Activated CD8-positive, alpha-beta memory T cell treated with anti-CD3 and anti-CD28 coated beads, Interleukin-2, amount 10 ng/mL, durations not matched to agents 7 days and 5 days (primary cell): Measurements from ENCODE around the gene LRRC31. TPM values are rescaled to one million over a fixed set of nuclear protein-coding genes. Genes with fewer than 3 reads are reported as not detected.

Experiments used
- ATAC-seq: fragments of 150-1000 bp; cut with Tn5 transposase; one replicate; pipeline ENCODE4 v1.10.0; 2021; ENCODE audit warnings: moderate library complexity
- CTCF ChIA-PET: fragments of 350-600 bp; sonication (Branson Sonifier 250); formaldehyde crosslinking; loops from one replicate; lab custom pipeline; 2021; ENCODE audit warnings: antibody characterized with exemption; lab: Charles Lee
- DNase-seq: peaks from one replicate; pipeline ENCODE4 v3.0.0-alpha.2; 2020
- H3K27ac Mint-ChIP-seq: one replicate; pipeline ENCODE4 v1.8.0; 2021; ENCODE audit warnings: mild to moderate bottlenecking, mixed read lengths
- H3K27me3 Mint-ChIP-seq: one replicate; pipeline ENCODE4 v1.8.0; 2021; ENCODE audit warnings: mixed read lengths
- H3K36me3 Mint-ChIP-seq: one replicate; pipeline ENCODE4 v1.8.0; 2021; ENCODE audit warnings: mild to moderate bottlenecking, mixed read lengths
- H3K4me1 Mint-ChIP-seq: one replicate; pipeline ENCODE4 v1.8.0; 2021; ENCODE audit warnings: mixed read lengths
- H3K4me3 Mint-ChIP-seq: one replicate; pipeline ENCODE4 v1.8.0; 2021; ENCODE audit warnings: mild to moderate bottlenecking, moderate library complexity, mixed read lengths
- H3K9me3 Mint-ChIP-seq: one replicate; pipeline ENCODE4 v1.8.0; 2022; ENCODE audit warnings: low read depth, mixed read lengths
- total RNA-seq, 2 experiments: library from RNA; stranded (reverse); gene quantifications; one replicate each; pipeline ENCODE4 v1.2.3, GENCODE V29; 2021

LRRC31 gene
- total RNA-seq, 2 experiments from 2014 or later, result not detected

DNA sequence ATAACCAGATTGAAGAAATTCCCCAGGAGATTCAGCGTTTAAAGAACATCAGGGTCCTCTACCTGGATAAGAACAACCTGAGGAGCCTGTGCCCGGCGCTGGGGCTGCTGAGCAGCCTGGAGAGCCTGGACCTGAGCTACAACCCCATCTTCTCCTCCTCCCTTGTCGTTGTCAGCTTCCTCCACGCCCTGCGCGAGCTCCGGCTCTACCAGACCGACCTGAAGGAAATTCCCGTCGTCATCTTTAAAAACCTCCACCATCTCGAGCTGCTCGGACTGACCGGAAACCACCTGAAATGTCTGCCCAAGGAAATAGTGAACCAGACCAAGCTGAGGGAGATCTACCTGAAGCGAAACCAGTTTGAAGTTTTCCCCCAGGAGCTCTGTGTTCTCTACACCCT lies 47.6 kb downstream of the LRRC31 start:
- no peaks in the 10 kb centered on the region for H3K4me1 Mint-ChIP-seq
- H3K9me3 Mint-ChIP-seq, result peaks cover 3% of the 10 kb centered on the region
- CTCF ChIA-PET, result no interaction called here
- no peak overlapping the region for H3K4me3 Mint-ChIP-seq
- no peaks in the 10 kb centered on the region for H3K36me3 Mint-ChIP-seq
- H3K27ac Mint-ChIP-seq, result no peak overlapping the region
- ATAC-seq (no peak), DNase-seq (no peak)
- H3K27me3 Mint-ChIP-seq, result peaks cover 47% of the 10 kb centered on the region

DNA sequence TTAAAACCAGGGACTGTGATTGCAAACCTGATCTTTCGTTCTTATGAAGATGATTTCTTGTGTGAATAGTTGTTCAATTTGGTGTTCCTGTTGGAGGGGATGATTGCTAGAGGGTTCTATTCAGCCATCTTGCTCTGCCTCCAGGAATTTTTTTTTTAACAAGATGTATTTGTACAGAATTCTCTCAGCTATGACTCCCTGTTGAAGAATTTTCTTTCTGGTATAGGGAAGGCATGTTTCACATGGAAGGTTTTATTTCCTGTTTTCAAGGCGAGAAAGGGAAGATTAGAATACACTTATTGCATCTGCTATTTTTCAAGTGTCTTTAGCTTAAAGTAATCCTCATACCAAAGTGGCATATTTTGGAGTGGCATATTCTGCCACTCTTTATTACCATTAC lies 51.4 kb downstream of the LRRC31 start:
- CTCF ChIA-PET, result interaction anchor here (1.4 kb wide), 1 partner anchor 360 kb away, joined by 3 read pairs; no protein-coding TSS in a partner anchor
- ATAC-seq, result no peak
- DNase-seq, result no peak
- Mint-ChIP-seq H3K9me3 (peaks cover 15% of the 10 kb centered on the region), H3K36me3 (peaks cover 11% of the 10 kb centered on the region), H3K27ac (no peak overlapping the region), H3K4me1 (peaks cover 11% of the 10 kb centered on the region), H3K27me3 (peaks cover 44% of the 10 kb centered on the region), H3K4me3 (no peak overlapping the region)

DNA sequence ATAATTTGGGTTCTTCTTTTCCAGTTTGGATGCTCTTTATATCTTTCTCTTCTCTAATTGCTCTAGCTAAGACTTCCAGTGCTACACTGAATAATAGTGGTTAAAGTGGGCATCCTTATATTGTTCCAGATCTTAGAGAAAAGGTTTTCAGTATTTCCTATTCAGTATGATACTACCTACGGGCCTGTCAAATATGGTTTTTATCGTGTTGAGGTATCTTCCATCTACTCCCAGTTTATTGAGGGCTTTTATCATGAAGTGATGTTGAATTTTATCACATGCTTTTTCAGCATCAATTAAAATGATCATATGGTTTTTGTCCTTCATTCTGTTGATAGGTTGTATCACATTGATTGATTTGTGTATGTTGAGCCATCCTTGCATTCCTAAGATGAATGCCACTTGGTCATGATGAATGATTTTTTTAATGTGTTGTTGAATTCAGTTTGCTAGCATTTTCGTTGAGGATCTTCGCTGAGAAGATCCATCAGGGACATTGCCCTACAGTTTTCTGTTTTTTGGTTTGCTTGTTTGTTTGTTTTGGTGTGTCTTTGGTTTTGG lies 54.1 kb downstream of the LRRC31 start:
- Mint-ChIP-seq H3K4me3 (no peak overlapping the region), H3K9me3 (peaks cover 15% of the 10 kb centered on the region), H3K27me3 (peaks cover 35% of the 10 kb centered on the region), H3K36me3 (peaks cover 11% of the 10 kb centered on the region), H3K4me1 (peaks cover 31% of the 10 kb centered on the region), H3K27ac (no peak overlapping the region)
- CTCF ChIA-PET, result interaction anchor here (1.8 kb wide), 1 partner anchor 18 kb away, joined by 5 read pairs; no protein-coding TSS in a partner anchor
- DNase-seq (no peak), ATAC-seq (no peak)

DNA sequence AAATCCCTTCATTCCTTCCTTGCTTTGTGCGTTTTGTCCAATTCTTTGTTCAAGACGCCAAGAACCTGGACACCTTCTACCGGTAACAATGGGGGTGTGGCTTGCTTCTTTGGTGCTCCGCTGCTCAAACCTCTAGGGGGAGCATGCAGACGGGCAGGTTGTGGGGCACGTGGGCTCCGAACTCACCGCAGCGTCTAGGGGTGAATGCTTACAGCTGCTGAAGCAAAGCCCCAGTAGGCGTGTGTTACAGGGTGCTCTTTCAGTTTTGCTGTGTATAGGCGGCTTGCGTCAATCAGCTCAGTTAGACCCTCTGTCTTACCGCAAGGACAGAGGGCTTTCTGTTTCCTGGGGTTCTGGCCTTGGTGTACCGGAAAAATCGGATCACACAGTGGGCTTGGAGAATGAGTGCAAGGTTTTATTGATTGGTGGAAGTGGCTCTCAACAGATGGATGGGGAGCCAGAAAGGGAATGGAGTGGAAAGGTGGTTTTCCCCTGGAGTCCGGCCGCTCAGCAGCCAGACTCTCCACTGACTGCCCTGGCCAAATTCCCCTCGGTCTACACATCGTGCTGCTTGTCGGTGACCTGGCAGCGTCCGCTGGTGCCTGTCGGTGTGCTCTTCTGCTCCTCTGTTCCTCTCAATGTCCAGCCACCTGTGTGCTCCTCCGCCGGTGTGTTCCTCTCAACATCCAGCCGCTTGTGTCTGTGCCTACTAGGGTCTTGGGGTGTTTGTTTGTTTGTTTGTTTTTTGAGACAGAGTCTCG lies 55.8 kb downstream of the LRRC31 start:
- DNase-seq (peak; percentile 93), ATAC-seq (peak; percentile 75)
- Mint-ChIP-seq H3K27me3 (peaks cover 24% of the 10 kb centered on the region), H3K36me3 (peaks cover 14% of the 10 kb centered on the region), H3K4me1 (peaks cover 41% of the 10 kb centered on the region), H3K27ac (peak overlapping the region; percentile 90), H3K4me3 (peak overlapping the region; percentile 75), H3K9me3 (peaks cover 15% of the 10 kb centered on the region)
- CTCF ChIA-PET, result interaction anchor here (0.7 to 1.8 kb wide), 8 partner anchors 12 to 997 kb away, joined by 3 to 8 read pairs (median 3); partner anchors contain the start of gene MYNN

DNA sequence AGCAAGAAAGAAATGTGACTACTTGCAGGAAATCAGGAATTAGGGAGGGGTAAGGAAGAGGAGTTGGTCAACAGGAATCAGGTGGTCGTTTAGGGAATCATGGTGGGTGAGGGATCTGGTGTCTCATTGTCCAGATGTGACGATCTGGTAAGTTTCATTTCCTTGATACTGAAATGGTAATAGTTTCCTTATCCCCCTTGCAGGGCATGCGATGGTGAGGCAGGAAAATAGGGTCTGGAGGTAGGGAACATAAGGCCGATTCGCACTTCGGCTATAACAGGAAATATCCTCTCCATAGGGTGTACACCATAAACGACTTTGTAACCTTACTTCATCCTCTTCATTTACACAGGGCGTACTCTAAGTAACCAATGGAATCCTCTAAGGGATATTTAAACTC lies 56.5 kb downstream of the LRRC31 start:
- H3K27ac Mint-ChIP-seq, result peak overlapping the region; percentile 90

DNA sequence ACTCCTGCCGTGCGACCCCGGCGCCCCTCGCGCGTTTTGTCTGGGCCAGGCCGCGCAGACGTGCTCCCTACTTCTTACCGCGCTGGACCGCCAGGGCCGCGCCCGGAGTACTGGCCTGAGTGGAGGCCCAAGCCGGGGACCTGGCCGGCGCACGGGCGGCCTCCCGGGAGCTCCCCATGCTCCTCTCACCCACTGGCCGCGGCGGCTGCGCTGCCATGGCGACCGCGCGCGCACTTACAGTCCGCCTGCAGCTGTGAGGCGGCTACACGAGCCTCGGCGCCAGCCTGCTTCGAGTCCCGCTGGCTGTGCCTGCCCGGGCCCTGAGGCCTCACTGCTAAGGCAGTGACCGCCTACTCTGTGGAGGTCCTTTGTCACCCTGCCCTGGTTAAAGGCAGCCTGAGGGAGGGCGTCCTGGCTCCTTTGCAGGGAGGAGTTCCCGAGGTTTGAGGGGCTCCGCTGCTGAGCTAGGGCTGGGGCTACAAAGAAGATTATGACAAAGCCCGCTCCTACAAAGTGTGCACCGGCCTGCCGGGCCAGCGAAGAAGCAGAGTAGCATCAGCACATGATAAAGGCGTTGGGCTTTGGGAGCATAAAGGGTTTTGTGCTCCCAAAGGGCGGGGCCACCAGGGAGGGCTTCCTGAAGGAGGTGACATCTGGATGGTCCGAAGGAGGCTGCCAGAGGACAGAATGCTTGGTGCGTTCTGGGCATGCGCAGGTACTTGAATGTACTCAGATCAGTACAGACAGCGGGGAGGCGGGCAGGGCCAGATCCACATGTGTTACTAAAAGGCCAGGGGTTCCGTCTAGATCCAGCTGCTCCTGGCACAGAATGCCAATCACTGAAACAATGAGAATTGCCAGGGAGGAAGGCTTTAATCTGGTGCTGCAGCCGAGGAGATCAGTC lies 57.2 kb downstream of the LRRC31 start, which contains the start of the genes LRRC34 and LRRIQ4:
Gene LRRC34 (minus strand): TSS at position 573 of the 904 bp plus-strand sequence. CDS start 356 bp downstream, at position 217.
Gene LRRIQ4 (plus strand): TSS at position 539 of the 904 bp plus-strand sequence. CDS start 9,052 bp downstream, outside the sequence.
- Mint-ChIP-seq H3K4me1 (peaks cover 49% of the 10 kb centered on the region), H3K27me3 (peaks cover 11% of the 10 kb centered on the region), H3K4me3 (peak within 1 kb of the TSS; percentile 75), H3K36me3 (peaks cover 18% of the 10 kb centered on the region), H3K9me3 (peaks cover 15% of the 10 kb centered on the region), H3K27ac (peak within 1 kb of the TSS; percentile 90)
- peak; percentile 73 for ATAC-seq
- CTCF ChIA-PET, result interaction anchor here (1.1 to 1.6 kb wide), 4 partner anchors 32 to 153 kb away, joined by 3 to 6 read pairs (median 4); no protein-coding TSS in a partner anchor
- DNase-seq, result peak; percentile 92

More for the DNA sequence above, 56.5 kb downstream of the LRRC31 start:
- CTCF ChIA-PET, result interaction anchor here (0.9 to 1.6 kb wide), 5 partner anchors 13 to 153 kb away, joined by 3 to 8 read pairs (median 3); partner anchors contain the start of gene MYNN
- Mint-ChIP-seq H3K9me3 (peaks cover 15% of the 10 kb centered on the region), H3K27me3 (peaks cover 17% of the 10 kb centered on the region), H3K36me3 (peaks cover 14% of the 10 kb centered on the region), H3K4me1 (peaks cover 46% of the 10 kb centered on the region), H3K4me3 (peak overlapping the region; percentile 75)
- DNase-seq (no peak), ATAC-seq (peak; percentile 1)

DNA sequence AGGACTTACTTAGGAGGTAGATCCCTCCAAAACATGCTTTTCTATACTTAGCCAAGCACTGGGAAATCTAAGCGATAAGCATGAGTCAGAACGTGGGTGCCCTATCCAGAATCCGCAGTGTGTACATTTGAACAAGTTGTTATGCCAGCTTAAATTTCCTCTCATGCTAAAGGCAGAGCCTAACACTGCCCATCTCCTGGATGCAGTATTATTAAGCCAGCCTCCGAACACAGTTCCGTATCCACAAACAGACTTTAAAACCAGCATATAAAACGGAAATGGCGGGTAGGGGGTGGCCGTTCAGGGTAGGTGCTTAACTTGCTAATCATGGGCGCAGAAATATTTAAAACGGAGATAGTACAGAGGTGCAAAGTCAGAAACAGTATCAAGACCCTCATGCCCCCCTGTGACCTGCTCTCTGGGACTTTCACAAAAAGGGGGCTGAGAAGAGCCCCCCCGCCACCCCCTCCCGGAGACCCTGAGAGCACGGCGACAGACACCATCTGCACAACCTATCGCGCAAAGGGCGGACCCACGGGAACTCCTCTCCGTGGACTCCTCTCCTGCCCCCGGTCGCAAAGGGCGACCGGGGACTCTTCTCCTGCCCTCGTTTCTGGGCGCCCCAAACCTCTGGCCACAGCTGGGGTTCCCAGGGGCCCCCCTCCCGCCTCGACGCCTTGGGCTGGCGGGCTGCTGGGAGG lies 58.0 kb downstream of the LRRC31 start:
- ATAC-seq (peak; percentile 34), DNase-seq (peak; percentile 58)
- peaks cover 49% of the 10 kb centered on the region for H3K4me1 Mint-ChIP-seq
- peak overlapping the region; percentile 90 for H3K27ac Mint-ChIP-seq
- H3K4me3 Mint-ChIP-seq, result peak overlapping the region; percentile 75
- peaks cover 17% of the 10 kb centered on the region for H3K36me3 Mint-ChIP-seq
- CTCF ChIA-PET, result interaction anchor here (1.0 to 1.4 kb wide), 6 partner anchors 11 to 156 kb away, joined by 3 to 10 read pairs (median 4); partner anchors contain the start of gene MYNN
- peaks cover 11% of the 10 kb centered on the region for H3K9me3 Mint-ChIP-seq
- peaks cover 5% of the 10 kb centered on the region for H3K27me3 Mint-ChIP-seq

DNA sequence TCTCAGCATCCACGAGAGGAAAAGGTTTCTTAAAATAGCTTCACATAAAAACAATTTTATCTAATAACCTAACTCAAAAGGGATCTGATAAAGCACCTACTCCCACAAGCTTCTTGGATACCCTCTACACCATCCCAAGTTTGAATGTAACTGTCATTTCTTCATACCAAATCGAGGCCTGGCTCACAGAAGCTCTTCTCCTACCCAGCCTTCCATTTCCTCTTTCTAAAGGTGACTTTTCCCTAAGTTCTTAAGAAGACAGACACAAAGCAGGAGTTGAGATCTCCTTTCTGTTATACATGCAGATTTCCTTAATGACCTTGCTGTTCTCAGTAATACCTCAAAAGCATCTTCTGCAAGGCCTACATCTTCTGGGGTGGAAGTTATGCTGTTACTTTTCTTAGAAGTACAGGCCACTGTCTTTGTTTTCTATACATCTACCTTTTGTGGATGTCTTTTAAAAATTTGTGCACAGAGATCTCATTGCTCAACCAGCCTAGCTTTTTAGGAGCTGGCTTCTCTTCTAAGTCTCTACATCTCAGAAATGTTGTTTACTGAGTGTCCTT lies 60.4 kb downstream of the LRRC31 start:
- Mint-ChIP-seq H3K27ac (peak overlapping the region; percentile 87), H3K27me3 (no peaks in the 10 kb centered on the region), H3K36me3 (peaks cover 17% of the 10 kb centered on the region), H3K9me3 (no peaks in the 10 kb centered on the region), H3K4me1 (peaks cover 48% of the 10 kb centered on the region), H3K4me3 (peak overlapping the region; percentile 30)
- CTCF ChIA-PET, result interaction anchor here (0.7 to 1.2 kb wide), 8 partner anchors 8 to 294 kb away, joined by 3 to 6 read pairs (median 3); no protein-coding TSS in a partner anchor
- no peak for DNase-seq
- ATAC-seq, result no peak

DNA sequence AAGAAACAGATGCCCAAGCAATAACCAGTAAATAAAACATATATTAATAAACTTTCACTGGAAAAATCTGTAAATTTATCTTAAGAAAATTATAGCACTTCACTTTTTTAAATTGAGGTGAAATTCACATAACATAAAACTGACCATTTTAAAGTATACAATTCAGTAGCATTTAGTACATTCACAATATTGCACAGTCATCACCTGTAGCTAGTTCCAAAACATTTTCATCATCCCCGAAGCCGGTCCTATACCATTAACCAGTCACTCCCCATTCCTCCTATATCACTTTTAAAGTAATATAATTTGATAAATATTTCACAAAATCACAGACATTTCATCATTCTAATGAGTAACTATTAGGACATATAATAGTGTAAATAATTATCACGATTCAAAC lies 65.1 kb downstream of the LRRC31 start:
- Mint-ChIP-seq H3K9me3 (no peaks in the 10 kb centered on the region), H3K4me1 (peaks cover 15% of the 10 kb centered on the region), H3K4me3 (no peak overlapping the region), H3K27ac (no peak overlapping the region), H3K36me3 (peaks cover 28% of the 10 kb centered on the region), H3K27me3 (no peaks in the 10 kb centered on the region)
- ATAC-seq (no peak), DNase-seq (no peak)
- CTCF ChIA-PET, result interaction anchor here (1.3 to 1.4 kb wide), 2 partner anchors 28 to 32 kb away, joined by 4 read pairs; no protein-coding TSS in a partner anchor

DNA sequence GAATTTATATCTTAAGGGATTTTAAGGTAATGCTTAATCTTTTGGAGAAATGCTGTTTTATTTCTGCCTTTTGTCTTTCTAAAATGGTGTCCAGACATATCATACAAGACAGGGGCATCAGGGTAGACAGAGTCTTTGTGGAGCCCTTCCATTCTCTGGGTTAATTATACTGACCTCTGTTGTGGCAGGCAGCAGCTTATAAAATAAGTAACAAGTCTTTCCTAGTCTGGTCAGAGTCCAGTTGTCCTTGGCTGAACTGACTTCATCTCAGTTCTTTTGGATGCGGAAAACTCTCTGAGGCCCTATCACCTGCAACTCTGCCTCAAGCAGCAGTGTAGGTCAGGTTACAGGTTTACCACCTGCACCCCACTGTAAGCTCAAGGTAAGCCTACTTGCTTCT lies 77.4 kb downstream of the LRRC31 start:
- Mint-ChIP-seq H3K36me3 (peaks cover 34% of the 10 kb centered on the region), H3K9me3 (no peaks in the 10 kb centered on the region), H3K27ac (no peak overlapping the region), H3K4me3 (no peak overlapping the region), H3K27me3 (no peaks in the 10 kb centered on the region), H3K4me1 (peaks cover 14% of the 10 kb centered on the region)
- DNase-seq (no peak), ATAC-seq (no peak)
- CTCF ChIA-PET, result no interaction called here

DNA sequence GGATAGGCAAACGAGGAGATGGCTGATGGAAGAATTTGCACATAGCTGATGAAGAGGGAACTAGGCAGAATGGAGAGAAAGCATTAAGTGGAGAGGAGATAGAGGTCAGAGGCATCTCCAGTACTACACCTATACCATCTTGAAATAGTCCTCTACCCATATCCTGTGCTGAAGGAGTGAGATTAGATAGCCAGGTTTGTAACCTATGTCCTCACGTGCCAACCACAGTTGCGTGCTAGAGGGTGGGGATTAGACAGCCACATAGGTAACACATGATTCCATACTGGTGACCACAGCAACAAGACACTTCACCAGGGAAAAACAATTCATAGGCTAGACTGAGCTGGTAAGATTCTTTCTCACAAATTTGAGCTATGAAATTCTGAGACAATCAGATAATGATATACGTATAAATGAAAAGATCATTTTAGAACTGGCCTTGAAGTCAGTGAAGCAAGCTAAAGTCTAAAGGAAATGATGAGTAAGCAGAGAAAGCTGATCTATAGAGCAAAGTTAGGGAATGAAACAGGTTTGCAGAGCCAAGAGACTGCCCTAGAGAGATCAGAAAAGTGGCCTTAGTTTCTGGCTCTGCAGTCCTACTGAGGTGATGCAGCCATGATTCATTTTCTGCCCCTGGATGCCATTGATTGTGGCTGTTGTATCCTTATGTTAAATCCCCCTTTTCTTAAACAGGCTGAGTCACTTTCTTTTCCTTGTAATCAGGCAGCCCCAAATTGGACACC lies 78.9 kb downstream of the LRRC31 start:
- CTCF ChIA-PET, result interaction anchor here (1.5 kb wide), 1 partner anchor 18 kb away, joined by 3 read pairs; no protein-coding TSS in a partner anchor
- no peaks in the 10 kb centered on the region for H3K27me3 Mint-ChIP-seq

More for the DNA sequence above, 78.9 kb downstream of the LRRC31 start:
- Mint-ChIP-seq H3K4me1 (peaks cover 22% of the 10 kb centered on the region), H3K9me3 (no peaks in the 10 kb centered on the region), H3K4me3 (no peak overlapping the region), H3K27ac (no peak overlapping the region), H3K36me3 (peaks cover 45% of the 10 kb centered on the region)
- ATAC-seq, result no peak
- no peak for DNase-seq
